HG03457 (cell line): ENCODE measurements around the gene C18orf63.

Experiments used
- ATAC-seq: cut with Tn5 transposase; IDR thresholded peaks from one replicate; pipeline ENCODE4 v1.9.1; 2021; ENCODE audit warnings: moderate number of reproducible peaks; ENCODE audit not compliant: unreplicated experiment

Gene C18orf63

GRCh38 chr18:74373428-74373827 lies 57.8 kb downstream of the C18orf63 start:
- no peak for ATAC-seq

- no peak for ATAC-seq
Measured at GRCh38 chr18:74375999-74376398, 60.4 kb downstream of the C18orf63 start.

GRCh38 chr18:74376523-74376922 lies 60.9 kb downstream of the C18orf63 start:
- no peak for ATAC-seq

- no peak for ATAC-seq
Measured at GRCh38 chr18:74377776-74378175, 62.1 kb downstream of the C18orf63 start.

GRCh38 chr18:74378179-74378682 lies 62.6 kb downstream of the C18orf63 start:
- ATAC-seq, result no peak

- no peak for ATAC-seq
Measured at GRCh38 chr18:74380916-74381315, 65.3 kb downstream of the C18orf63 start.

- no peak for ATAC-seq
Measured at GRCh38 chr18:74381621-74382295, 66.1 kb downstream of the C18orf63 start.

GRCh38 chr18:74382481-74383017 lies 66.9 kb downstream of the C18orf63 start:
- ATAC-seq, result no peak

- no peak for ATAC-seq
Measured at GRCh38 chr18:74387383-74387782, 71.7 kb downstream of the C18orf63 start.

- ATAC-seq, result no peak
Measured at GRCh38 chr18:74388227-74388626, 72.6 kb downstream of the C18orf63 start.

GRCh38 chr18:74389171-74389927 lies 73.7 kb downstream of the C18orf63 start:
- no peak for ATAC-seq

- no peak for ATAC-seq
Measured at GRCh38 chr18:74389991-74390390, 74.4 kb downstream of the C18orf63 start.

GRCh38 chr18:74390900-74391299 lies 75.3 kb downstream of the C18orf63 start:
- no peak for ATAC-seq

- ATAC-seq, result no peak
Measured at GRCh38 chr18:74392323-74392722, 76.7 kb downstream of the C18orf63 start.

- no peak for ATAC-seq
Measured at GRCh38 chr18:74395006-74395405, 79.4 kb downstream of the C18orf63 start.

- ATAC-seq, result no peak
Measured at GRCh38 chr18:74395648-74396154, 80.1 kb downstream of the C18orf63 start.

GRCh38 chr18:74396171-74397169 lies 80.8 kb downstream of the C18orf63 start:
- no peak for ATAC-seq

GRCh38 chr18:74397572-74397971 lies 81.9 kb downstream of the C18orf63 start:
- ATAC-seq, result no peak

GRCh38 chr18:74399091-74399887 lies 83.7 kb downstream of the C18orf63 start:
- no peak for ATAC-seq

GRCh38 chr18:74400813-74401212 lies 85.2 kb downstream of the C18orf63 start:
- ATAC-seq, result no peak
